ENCODE results near the gene NANOS1. TPM values are rescaled to one million over a fixed set of nuclear protein-coding genes. Genes with fewer than 3 reads are reported as not detected.

The NANOS1 gene
- total and polyA plus RNA-seq, 2 donors: 0.52 to 3.2 TPM

DNA sequence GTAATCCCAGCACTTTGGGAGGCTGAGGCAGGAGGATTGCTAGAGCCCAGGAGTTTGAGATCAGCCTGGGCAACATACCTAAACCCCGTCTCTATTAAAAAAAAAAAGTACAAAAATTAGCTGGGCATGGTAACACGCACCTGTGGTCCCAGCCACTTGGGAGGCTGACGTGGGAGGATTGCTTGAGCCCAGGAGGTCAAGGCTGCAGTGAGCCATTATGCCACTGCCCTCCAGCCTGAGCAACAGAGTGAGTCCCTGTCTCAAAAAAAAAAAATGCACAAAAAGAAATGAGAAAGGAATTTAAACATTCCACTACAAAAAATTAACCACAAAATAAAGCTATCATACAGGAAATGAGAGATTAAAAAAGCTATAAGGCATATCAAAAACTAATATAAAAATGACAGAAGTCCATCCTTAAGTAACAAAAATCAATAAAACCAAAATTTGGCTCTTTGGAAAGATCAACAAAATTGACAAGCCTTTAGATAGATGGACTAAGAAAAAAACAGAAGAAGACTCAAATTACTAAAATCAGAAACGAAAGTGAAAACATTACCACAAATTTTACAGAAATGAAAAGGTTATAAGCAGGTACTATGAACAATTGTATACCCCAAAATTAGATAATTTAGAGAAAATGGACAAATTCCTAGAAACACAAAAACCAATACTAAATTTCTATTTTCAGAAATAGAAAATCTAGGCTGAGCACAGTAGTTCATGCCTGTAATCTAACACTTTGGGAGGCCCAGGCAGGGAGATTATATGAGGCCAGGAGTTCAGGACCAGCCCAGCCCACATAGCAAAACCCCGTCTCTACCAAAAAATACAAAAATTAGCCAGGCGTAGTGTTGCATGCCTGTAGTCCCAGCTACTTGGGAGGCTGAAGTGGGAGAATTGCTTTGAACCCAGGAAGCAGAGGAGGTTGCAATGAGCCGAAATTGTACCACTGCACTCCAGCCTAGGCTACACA lies 42.4 kb upstream of the NANOS1 start:
- H3K36me3 ChIP-seq (ENCODE audit: control insufficient read depth in 2 of 2, insufficient read depth in 2 of 2, low read length in 1 of 2): no peaks in the 10 kb centered on the region
- DNase-seq (ENCODE audit: low read depth in 6 of 9, low spot score in 9 of 9): no peak
- H3K4me1 ChIP-seq (ENCODE audit: control insufficient read depth in 2 of 2, insufficient read depth in 2 of 2, low read length in 2 of 2): peaks cover 0 to 3% of the 10 kb centered on the region in 2 donors
- WGBS: 91% methylated on average over 7 of the region's 7 CpGs
- no peak overlapping the region for H3K27ac ChIP-seq (ENCODE audit: low read depth in 1 of 2, low read length in 1 of 2)
- no peaks in the 10 kb centered on the region for H3K27me3 ChIP-seq (ENCODE audit: control insufficient read depth in 2 of 2, insufficient read depth in 1 of 2, low read length in 1 of 2)
- peaks cover 0 to 7% of the 10 kb centered on the region in 2 donors for H3K9me3 ChIP-seq (ENCODE audit: control insufficient read depth in 2 of 2, insufficient read depth in 1 of 2, low read length in 1 of 2)
- no peak overlapping the region for H3K4me3 ChIP-seq (ENCODE audit: low read length in 2 of 2)

DNA sequence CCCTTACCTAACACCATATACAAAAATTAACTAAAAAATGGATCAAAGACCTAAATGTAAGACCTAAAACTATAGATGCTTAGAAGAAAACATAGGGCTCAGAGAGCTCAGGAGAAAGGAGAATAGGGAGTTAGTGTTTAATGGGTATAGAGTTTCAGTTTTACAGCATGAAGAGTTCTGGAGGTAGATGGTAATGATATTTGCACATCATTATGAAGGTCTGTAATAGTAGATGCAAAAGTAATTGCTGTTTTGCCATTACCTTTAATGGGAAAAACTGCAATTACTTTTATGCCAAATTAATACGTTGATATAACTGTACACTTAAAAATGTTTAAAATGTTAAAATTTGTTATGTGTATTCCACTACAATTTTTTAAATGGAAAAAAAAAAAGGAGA lies 39.2 kb upstream of the NANOS1 start:
- no peaks in the 10 kb centered on the region for H3K36me3 ChIP-seq (ENCODE audit: control insufficient read depth in 2 of 2, insufficient read depth in 2 of 2, low read length in 1 of 2)
- H3K27ac ChIP-seq (ENCODE audit: low read depth in 1 of 2, low read length in 1 of 2): no peak overlapping the region
- H3K27me3 ChIP-seq (ENCODE audit: control insufficient read depth in 2 of 2, insufficient read depth in 1 of 2, low read length in 1 of 2): no peaks in the 10 kb centered on the region
- H3K4me3 ChIP-seq (ENCODE audit: low read length in 2 of 2): no peak overlapping the region
- peaks cover 0 to 4% of the 10 kb centered on the region in 2 donors for H3K9me3 ChIP-seq (ENCODE audit: control insufficient read depth in 2 of 2, insufficient read depth in 1 of 2, low read length in 1 of 2)
- 93% methylated on average over 1 of the region's 1 CpG for WGBS
- no peak for DNase-seq (ENCODE audit: low read depth in 6 of 9, low spot score in 9 of 9)
- H3K4me1 ChIP-seq (ENCODE audit: control insufficient read depth in 2 of 2, insufficient read depth in 2 of 2, low read length in 2 of 2): no peaks in the 10 kb centered on the region

DNA sequence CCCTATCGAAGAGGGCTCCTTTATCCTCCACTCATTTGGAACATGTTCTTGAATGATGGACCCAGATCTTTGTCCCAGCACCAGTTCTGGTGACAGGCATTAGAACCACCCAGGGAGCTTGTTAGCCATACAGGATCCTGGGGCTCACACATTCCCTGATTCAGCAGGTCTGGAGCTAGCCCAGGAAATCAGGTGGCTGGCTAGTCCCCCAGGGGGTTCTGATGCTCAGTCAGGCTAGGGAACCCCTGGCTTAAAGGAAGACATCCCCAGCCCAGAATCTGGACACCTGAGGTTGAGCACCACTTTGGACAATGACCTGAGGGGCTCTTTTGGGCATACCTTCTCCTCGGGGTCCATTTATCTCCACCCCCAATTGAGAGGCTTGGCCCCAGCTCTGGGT lies 37.0 kb upstream of the NANOS1 start:
- Histone ChIP-seq H3K27me3 (ENCODE audit: control insufficient read depth in 2 of 2, insufficient read depth in 1 of 2, low read length in 1 of 2) (no peaks in the 10 kb centered on the region), H3K4me1 (ENCODE audit: control insufficient read depth in 2 of 2, insufficient read depth in 2 of 2, low read length in 2 of 2) (no peaks in the 10 kb centered on the region), H3K9me3 (ENCODE audit: control insufficient read depth in 2 of 2, insufficient read depth in 1 of 2, low read length in 1 of 2) (no peaks in the 10 kb centered on the region), H3K36me3 (ENCODE audit: control insufficient read depth in 2 of 2, insufficient read depth in 2 of 2, low read length in 1 of 2) (no peaks in the 10 kb centered on the region), H3K4me3 (ENCODE audit: low read length in 2 of 2) (no peak overlapping the region), H3K27ac (ENCODE audit: low read depth in 1 of 2, low read length in 1 of 2) (no peak overlapping the region)
- 93% methylated on average over 2 of the region's 2 CpGs for WGBS
- DNase-seq (ENCODE audit: low read depth in 6 of 9, low spot score in 9 of 9): no peak

DNA sequence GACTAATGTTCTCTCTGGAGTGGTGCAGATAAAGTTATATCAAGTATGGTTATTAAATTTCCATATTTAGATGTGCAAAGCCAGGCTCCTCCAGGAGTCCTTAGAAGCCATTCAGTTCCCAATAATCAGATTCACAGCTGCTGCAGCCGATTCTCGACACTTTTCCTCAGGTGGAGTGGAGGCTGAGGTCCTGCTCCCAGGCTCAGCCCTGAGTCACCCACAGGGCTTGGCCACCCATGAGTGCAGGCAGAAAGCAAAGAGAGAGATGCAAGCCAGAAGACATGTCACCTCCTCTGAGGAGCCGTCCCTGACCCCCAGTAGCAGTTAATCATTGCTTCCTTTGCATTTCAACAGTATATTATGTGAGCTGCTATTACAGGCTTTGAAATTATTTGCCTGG lies 36.3 kb upstream of the NANOS1 start:
- no peak for DNase-seq (ENCODE audit: low read depth in 6 of 9, low spot score in 9 of 9)
- H3K27me3 ChIP-seq (ENCODE audit: control insufficient read depth in 2 of 2, insufficient read depth in 1 of 2, low read length in 1 of 2): no peaks in the 10 kb centered on the region
- no peaks in the 10 kb centered on the region for H3K36me3 ChIP-seq (ENCODE audit: control insufficient read depth in 2 of 2, insufficient read depth in 2 of 2, low read length in 1 of 2)
- H3K4me1 ChIP-seq (ENCODE audit: control insufficient read depth in 2 of 2, insufficient read depth in 2 of 2, low read length in 2 of 2): no peaks in the 10 kb centered on the region
- no peak overlapping the region for H3K4me3 ChIP-seq (ENCODE audit: low read length in 2 of 2)
- no peaks in the 10 kb centered on the region for H3K9me3 ChIP-seq (ENCODE audit: control insufficient read depth in 2 of 2, insufficient read depth in 1 of 2, low read length in 1 of 2)
- WGBS: 93% methylated on average over 3 of the region's 3 CpGs
- no peak overlapping the region for H3K27ac ChIP-seq (ENCODE audit: low read depth in 1 of 2, low read length in 1 of 2)

DNA sequence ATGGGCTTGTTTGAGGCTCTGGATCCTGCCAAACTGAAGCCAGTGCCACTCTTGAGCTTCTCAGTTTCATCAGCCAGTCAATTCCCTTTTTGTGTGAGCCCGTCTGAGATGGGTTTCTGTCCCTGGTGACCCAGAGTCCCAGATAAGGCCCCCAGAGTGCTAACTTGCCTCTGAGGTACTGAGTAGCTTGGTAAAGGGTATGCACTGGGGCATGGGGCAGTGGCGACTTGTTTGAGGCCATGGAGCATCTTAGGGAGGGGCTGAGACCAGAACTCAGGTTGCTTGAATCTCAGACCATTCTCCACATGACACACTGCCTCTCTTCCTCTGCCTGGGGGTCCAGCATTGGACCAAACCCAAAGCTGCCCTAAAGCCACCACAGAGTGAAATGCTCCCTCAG lies 35.2 kb upstream of the NANOS1 start:
- WGBS: 90% methylated on average over 2 of the region's 2 CpGs
- H3K4me3 ChIP-seq (ENCODE audit: low read length in 2 of 2): no peak overlapping the region
- DNase-seq (ENCODE audit: low read depth in 6 of 9, low spot score in 9 of 9): no peak
- no peaks in the 10 kb centered on the region for H3K36me3 ChIP-seq (ENCODE audit: control insufficient read depth in 2 of 2, insufficient read depth in 2 of 2, low read length in 1 of 2)
- H3K27me3 ChIP-seq (ENCODE audit: control insufficient read depth in 2 of 2, insufficient read depth in 1 of 2, low read length in 1 of 2): no peaks in the 10 kb centered on the region
- H3K4me1 ChIP-seq (ENCODE audit: control insufficient read depth in 2 of 2, insufficient read depth in 2 of 2, low read length in 2 of 2): no peaks in the 10 kb centered on the region
- H3K9me3 ChIP-seq (ENCODE audit: control insufficient read depth in 2 of 2, insufficient read depth in 1 of 2, low read length in 1 of 2): no peaks in the 10 kb centered on the region
- no peak overlapping the region for H3K27ac ChIP-seq (ENCODE audit: low read depth in 1 of 2, low read length in 1 of 2)

DNA sequence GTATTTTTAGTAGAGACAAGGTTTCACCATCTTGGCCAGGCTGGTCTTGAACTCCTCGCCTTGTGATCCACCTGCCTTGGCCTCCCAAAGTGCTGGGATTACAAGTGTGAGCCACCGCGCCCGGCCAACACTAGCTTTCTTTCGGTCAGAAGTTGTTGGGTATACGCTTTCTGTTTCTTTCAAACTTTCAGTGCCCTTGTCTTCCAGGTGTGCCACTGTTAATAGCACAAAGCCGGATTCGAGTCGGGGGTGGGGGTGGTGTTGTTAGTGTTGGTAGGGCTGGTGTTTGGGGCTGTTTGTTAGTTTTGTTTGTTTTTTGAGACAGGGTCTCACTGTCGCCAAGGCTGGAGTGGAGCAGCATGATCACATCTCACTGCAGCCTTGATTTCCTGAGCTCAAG lies 33.8 kb upstream of the NANOS1 start:
- Histone ChIP-seq H3K27me3 (ENCODE audit: control insufficient read depth in 2 of 2, insufficient read depth in 1 of 2, low read length in 1 of 2) (peaks cover 0 to 1% of the 10 kb centered on the region in 2 donors), H3K4me1 (ENCODE audit: control insufficient read depth in 2 of 2, insufficient read depth in 2 of 2, low read length in 2 of 2) (no peaks in the 10 kb centered on the region), H3K4me3 (ENCODE audit: low read length in 2 of 2) (no peak overlapping the region), H3K9me3 (ENCODE audit: control insufficient read depth in 2 of 2, insufficient read depth in 1 of 2, low read length in 1 of 2) (no peaks in the 10 kb centered on the region), H3K27ac (ENCODE audit: low read depth in 1 of 2, low read length in 1 of 2) (no peak overlapping the region), H3K36me3 (ENCODE audit: control insufficient read depth in 2 of 2, insufficient read depth in 2 of 2, low read length in 1 of 2) (no peaks in the 10 kb centered on the region)
- no peak for DNase-seq (ENCODE audit: low read depth in 6 of 9, low spot score in 9 of 9)
- WGBS: 92% methylated on average over 10 of the region's 10 CpGs

DNA sequence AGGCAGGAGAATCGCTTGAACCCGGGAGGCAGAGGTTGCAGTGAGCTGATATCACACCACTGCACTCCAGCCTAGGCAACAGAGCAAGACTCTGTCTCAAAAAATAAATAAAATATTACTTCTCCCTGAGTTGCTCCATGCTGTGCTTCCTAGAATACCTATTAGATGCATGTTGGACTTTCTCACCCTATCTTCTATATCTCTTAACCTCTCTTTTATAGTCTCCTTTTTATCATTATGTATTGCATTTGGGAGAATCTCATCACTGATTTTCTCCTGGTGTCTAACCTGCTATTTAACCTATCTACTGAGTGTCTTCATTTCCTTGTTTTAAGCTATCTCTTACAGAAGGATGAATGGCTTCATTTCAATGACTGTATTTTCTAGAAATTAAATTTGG lies 32.1 kb upstream of the NANOS1 start:
- H3K9me3 ChIP-seq (ENCODE audit: control insufficient read depth in 2 of 2, insufficient read depth in 1 of 2, low read length in 1 of 2): no peaks in the 10 kb centered on the region
- H3K36me3 ChIP-seq (ENCODE audit: control insufficient read depth in 2 of 2, insufficient read depth in 2 of 2, low read length in 1 of 2): no peaks in the 10 kb centered on the region
- no peaks in the 10 kb centered on the region for H3K4me1 ChIP-seq (ENCODE audit: control insufficient read depth in 2 of 2, insufficient read depth in 2 of 2, low read length in 2 of 2)
- no peak overlapping the region for H3K4me3 ChIP-seq (ENCODE audit: low read length in 2 of 2)
- 98% methylated on average over 2 of the region's 2 CpGs for WGBS
- no peak for DNase-seq (ENCODE audit: low read depth in 6 of 9, low spot score in 9 of 9)
- peaks cover 0 to 2% of the 10 kb centered on the region in 2 donors for H3K27me3 ChIP-seq (ENCODE audit: control insufficient read depth in 2 of 2, insufficient read depth in 1 of 2, low read length in 1 of 2)
- no peak overlapping the region for H3K27ac ChIP-seq (ENCODE audit: low read depth in 1 of 2, low read length in 1 of 2)

DNA sequence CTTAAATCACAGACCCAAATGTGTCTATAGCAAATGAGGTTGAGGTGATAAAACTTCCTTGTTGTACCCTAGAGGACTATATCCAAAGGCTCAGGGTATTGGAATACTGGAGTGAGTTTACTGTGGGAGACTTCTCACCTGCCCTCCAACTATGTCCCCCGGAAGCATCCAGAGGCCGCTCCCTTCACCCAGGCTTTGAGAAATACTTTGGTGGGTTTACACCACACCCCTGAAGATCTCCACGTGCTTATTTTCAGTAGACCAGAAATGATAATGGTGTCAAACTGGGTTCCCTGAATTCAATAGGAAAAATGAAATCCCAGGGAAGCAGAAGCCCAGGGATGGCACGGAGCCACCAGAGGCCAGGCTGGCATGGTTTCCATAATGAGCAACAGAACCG lies 31.3 kb upstream of the NANOS1 start:
- Histone ChIP-seq H3K9me3 (ENCODE audit: control insufficient read depth in 2 of 2, insufficient read depth in 1 of 2, low read length in 1 of 2) (no peaks in the 10 kb centered on the region), H3K36me3 (ENCODE audit: control insufficient read depth in 2 of 2, insufficient read depth in 2 of 2, low read length in 1 of 2) (no peaks in the 10 kb centered on the region), H3K27me3 (ENCODE audit: control insufficient read depth in 2 of 2, insufficient read depth in 1 of 2, low read length in 1 of 2) (peaks cover 0 to 2% of the 10 kb centered on the region in 2 donors), H3K4me3 (ENCODE audit: low read length in 2 of 2) (no peak overlapping the region), H3K4me1 (ENCODE audit: control insufficient read depth in 2 of 2, insufficient read depth in 2 of 2, low read length in 2 of 2) (no peaks in the 10 kb centered on the region), H3K27ac (ENCODE audit: low read depth in 1 of 2, low read length in 1 of 2) (no peak overlapping the region)
- no peak for DNase-seq (ENCODE audit: low read depth in 6 of 9, low spot score in 9 of 9)
- 94% methylated on average over 5 of the region's 5 CpGs for WGBS

DNA sequence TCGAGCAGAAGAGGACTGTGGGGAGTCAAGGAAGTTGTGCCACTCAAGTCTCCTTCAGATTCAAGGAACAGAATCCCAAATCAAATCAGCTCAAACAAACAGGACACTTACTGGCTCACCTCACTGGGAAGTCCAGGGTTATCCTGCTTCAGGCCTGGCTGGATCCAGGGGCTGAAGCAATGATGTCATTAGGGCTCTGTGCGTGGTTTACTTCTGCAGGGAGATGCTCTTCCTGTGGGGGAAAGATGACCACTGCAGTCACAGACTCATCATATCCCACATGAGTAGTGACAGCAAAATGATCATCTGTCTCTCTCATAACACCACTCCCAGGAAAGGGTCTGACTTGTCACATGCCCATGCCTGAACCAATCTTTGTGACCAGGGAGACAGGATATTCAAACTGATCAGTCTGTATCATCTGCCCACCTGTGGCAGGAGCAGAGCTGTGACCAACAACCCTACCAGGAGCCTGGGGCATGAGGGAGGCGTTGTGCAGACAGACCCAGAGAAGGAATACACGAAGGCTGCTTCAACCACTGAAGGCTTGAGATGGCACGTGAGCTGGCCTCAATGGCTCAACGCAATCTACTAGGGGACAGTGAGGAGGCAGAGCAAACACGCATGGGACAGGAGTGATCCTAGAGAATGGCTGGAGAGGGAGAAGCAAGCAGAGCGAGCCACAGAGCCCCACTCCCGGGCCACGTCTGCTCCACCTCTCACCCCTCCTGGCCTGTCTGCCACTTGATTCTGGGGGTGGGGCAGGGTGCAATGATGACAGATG lies 27.6 kb upstream of the NANOS1 start:
- Histone ChIP-seq H3K36me3 (ENCODE audit: control insufficient read depth in 2 of 2, insufficient read depth in 2 of 2, low read length in 1 of 2) (no peaks in the 10 kb centered on the region), H3K27ac (ENCODE audit: low read depth in 1 of 2, low read length in 1 of 2) (no peak overlapping the region), H3K9me3 (ENCODE audit: control insufficient read depth in 2 of 2, insufficient read depth in 1 of 2, low read length in 1 of 2) (no peaks in the 10 kb centered on the region), H3K4me3 (ENCODE audit: low read length in 2 of 2) (no peak overlapping the region), H3K27me3 (ENCODE audit: control insufficient read depth in 2 of 2, insufficient read depth in 1 of 2, low read length in 1 of 2) (peaks cover 0 to 6% of the 10 kb centered on the region in 2 donors), H3K4me1 (ENCODE audit: control insufficient read depth in 2 of 2, insufficient read depth in 2 of 2, low read length in 2 of 2) (no peaks in the 10 kb centered on the region)
- DNase-seq (ENCODE audit: low read depth in 6 of 9, low spot score in 9 of 9): no peak
- 95% methylated on average over 10 of the region's 10 CpGs for WGBS

Measured in thymus (tissue), 11 donors.